ENCODE results near the gene LMAN2L. TPM values are rescaled to one million over a fixed set of nuclear protein-coding genes. Genes with fewer than 3 reads are reported as not detected.

LMAN2L gene
- total RNA-seq, 1 donor from 2014 or later, result 15.3 TPM

- peaks cover 2% of the 10 kb centered on the region for H3K4me1 Mint-ChIP-seq (ENCODE audit: low read depth)
- H3K9me3 Mint-ChIP-seq (ENCODE audit: low read depth), result no peaks in the 10 kb centered on the region
- DNase-seq (ENCODE audit: low spot score), result no peak
- no peak for TF ChIP-seq CTCF (IDR thresholded peaks at IDR 0.05)
- H3K36me3 Mint-ChIP-seq (ENCODE audit: low read depth), result no peaks in the 10 kb centered on the region
- H3K27ac Mint-ChIP-seq (ENCODE audit: unreplicated experiment), result no peak overlapping the region
- H3K4me3 Mint-ChIP-seq (ENCODE audit: unreplicated experiment), result no peak overlapping the region
- peaks cover 3% of the 10 kb centered on the region for H3K27me3 Mint-ChIP-seq (ENCODE audit: low read depth)
Measured at GRCh38 chr2:96689431-96689991, 50.4 kb downstream of the LMAN2L start.

GRCh38 chr2:96688649-96689430, 51.0 kb downstream of the LMAN2L start:
- H3K27me3 Mint-ChIP-seq (ENCODE audit: low read depth), result peaks cover 6% of the 10 kb centered on the region
- TF ChIP-seq CTCF (IDR thresholded peaks at IDR 0.05), result no peak
- peaks cover 2% of the 10 kb centered on the region for H3K4me1 Mint-ChIP-seq (ENCODE audit: low read depth)
- DNase-seq (ENCODE audit: low spot score), result peak; percentile 75
- no peak overlapping the region for H3K4me3 Mint-ChIP-seq (ENCODE audit: unreplicated experiment)
- no peaks in the 10 kb centered on the region for H3K36me3 Mint-ChIP-seq (ENCODE audit: low read depth)
- H3K27ac Mint-ChIP-seq (ENCODE audit: unreplicated experiment), result no peak overlapping the region
- H3K9me3 Mint-ChIP-seq (ENCODE audit: low read depth), result no peaks in the 10 kb centered on the region

- H3K4me3 Mint-ChIP-seq (ENCODE audit: unreplicated experiment), result no peak overlapping the region
- DNase-seq (ENCODE audit: low spot score), result peak; percentile 92
- no peaks in the 10 kb centered on the region for H3K9me3 Mint-ChIP-seq (ENCODE audit: low read depth)
- peaks cover 6% of the 10 kb centered on the region for H3K27me3 Mint-ChIP-seq (ENCODE audit: low read depth)
- H3K27ac Mint-ChIP-seq (ENCODE audit: unreplicated experiment), result no peak overlapping the region
- TF ChIP-seq CTCF (IDR thresholded peaks at IDR 0.05), result no peak
- no peaks in the 10 kb centered on the region for H3K36me3 Mint-ChIP-seq (ENCODE audit: low read depth)
- H3K4me1 Mint-ChIP-seq (ENCODE audit: low read depth), result peaks cover 2% of the 10 kb centered on the region
Measured at GRCh38 chr2:96687711-96688640, 51.9 kb downstream of the LMAN2L start.

GRCh38 chr2:96687266-96687665, 52.6 kb downstream of the LMAN2L start:
- no peaks in the 10 kb centered on the region for H3K9me3 Mint-ChIP-seq (ENCODE audit: low read depth)
- no peaks in the 10 kb centered on the region for H3K36me3 Mint-ChIP-seq (ENCODE audit: low read depth)
- peaks cover 6% of the 10 kb centered on the region for H3K27me3 Mint-ChIP-seq (ENCODE audit: low read depth)
- H3K27ac Mint-ChIP-seq (ENCODE audit: unreplicated experiment), result no peak overlapping the region
- H3K4me1 Mint-ChIP-seq (ENCODE audit: low read depth), result peaks cover 2% of the 10 kb centered on the region
- no peak for DNase-seq (ENCODE audit: low spot score)
- no peak for TF ChIP-seq CTCF (IDR thresholded peaks at IDR 0.05)
- no peak overlapping the region for H3K4me3 Mint-ChIP-seq (ENCODE audit: unreplicated experiment)

All from chondrocyte (in vitro differentiated cells).